K562 (cell line): Measurements from ENCODE around the gene NDUFB3. TPM values are rescaled to one million over a fixed set of nuclear protein-coding genes. Genes with fewer than 3 reads are reported as not detected.

Source experiments
- ATAC-seq: fragments of 200-7000 bp; cut with Tn5 transposase; 3 replicates; pipeline ENCODE4 v1.9.1; 2020; ENCODE audit warnings: moderate library complexity
- BruUV-seq: library from RNA; stranded (reverse); fragments of 400-500 nt; replicated peaks from 2 replicates; lab custom pipeline; 2021; lab: Mats Ljungman, UMichigan
- CTCF ChIA-PET: fragments of 300-600 bp; formaldehyde crosslinking; extraction: SDS; loops from one replicate; lab custom pipeline; 2021; ENCODE audit warnings: low intra/inter-chr PET ratio; lab: Yijun Ruan, JAX
- POLR2A ChIA-PET: fragments of 300-600, 350-650 bp; sonication (Branson Sonifier 250); formaldehyde crosslinking; extraction: SDS; loops from one replicate; lab custom pipeline; 2021; ENCODE audit warnings: antibody characterized with exemption, inconsistent platforms; lab: Yijun Ruan, JAX
- DNase-seq, 4 experiments: peaks; one replicate each; pipeline versions ENCODE4 v3.0.0 to v3.0.0-alpha.2; 2011 to 2018; ENCODE audit warnings: low spot score in 3 of 4, mixed read lengths in 3 of 4; ENCODE audit errors: extremely low read depth in 1 of 4
- FAIRE-seq: peaks from 2 replicates; lab custom pipeline; 2011; peaks lifted over from hg19 to GRCh38; lab: Jason Lieb, UNC
- H2AFZ ChIP-seq: 2 replicates; pipeline ENCODE4 v1.6.0; 2011; ENCODE audit warnings: low read depth, low read length, control low read depth, inconsistent platforms
- H3K27ac ChIP-seq: fragments of 200-600 bp; 3 replicates; pipeline ENCODE4 v1.8.0; 2011; ENCODE audit warnings: low read depth, mild to moderate bottlenecking, control low read depth, inconsistent platforms, low read length, moderate library complexity, mixed read lengths; ENCODE audit errors: extremely low read depth
- H3K27me3 ChIP-seq, 2 experiments: fragments of 300-600 bp in 1 of 2; 2 replicates in 1 of 2; 3 replicates in 1 of 2; pipeline versions ENCODE4 v1.6.0 to v1.8.0; 2011; ENCODE audit warnings: inconsistent platforms in 2 of 2, low read length in 2 of 2, mild to moderate bottlenecking in 1 of 2, mixed read lengths in 1 of 2, moderate library complexity in 1 of 2; ENCODE audit not compliant: control insufficient read depth in 2 of 2, insufficient read depth in 2 of 2
- H3K36me3 ChIP-seq: fragments of 300-600 bp; 3 replicates; pipeline ENCODE4 v1.8.0; 2011; ENCODE audit warnings: mild to moderate bottlenecking, low read length, inconsistent platforms; ENCODE audit not compliant: control insufficient read depth, insufficient read depth
- H3K4me1 ChIP-seq, 2 experiments: fragments of 200-600 bp in 1 of 2; replicated peaks in 1 of 2; 2 replicates in 1 of 2; 3 replicates in 1 of 2; pipeline versions ENCODE4 v1.5.1 to v1.8.0; 2011; ENCODE audit warnings: inconsistent platforms in 2 of 2, low read length in 2 of 2, mild to moderate bottlenecking in 1 of 2, mixed read lengths in 1 of 2, moderate library complexity in 1 of 2; ENCODE audit not compliant: control insufficient read depth in 2 of 2, insufficient read depth in 2 of 2
- H3K4me2 ChIP-seq: 2 replicates; pipeline ENCODE4 v1.6.1; 2011; ENCODE audit warnings: low read length, control low read depth, inconsistent platforms, mixed read lengths; ENCODE audit not compliant: insufficient read depth
- H3K4me3 ChIP-seq: fragments of 200-600 bp; sonication (generic), shearing (Covaris generic); 2 replicates; pipeline ENCODE4 v1.5.1; 2016; ENCODE audit warnings: control low read depth, inconsistent platforms
- H3K79me2 ChIP-seq: fragments of 200-600 bp; 3 replicates; pipeline ENCODE4 v1.8.0; 2011; ENCODE audit warnings: low read length, inconsistent platforms; ENCODE audit not compliant: control insufficient read depth, insufficient read depth
- H3K9ac ChIP-seq, 2 experiments: 2 replicates each; pipeline versions ENCODE4 v1.6.0 to v1.6.1; 2011; ENCODE audit warnings: low read depth in 2 of 2, low read length in 2 of 2, control low read depth in 1 of 2, inconsistent platforms in 1 of 2, mild to moderate bottlenecking in 1 of 2, mixed read lengths in 1 of 2; ENCODE audit not compliant: insufficient read depth in 1 of 2
- H3K9me1 ChIP-seq: one replicate; pipeline ENCODE4 v1.6.0; 2011; ENCODE audit warnings: inconsistent platforms, mild to moderate bottlenecking, low read length, moderate library complexity; ENCODE audit not compliant: control insufficient read depth, insufficient read depth
- H3K9me3 ChIP-seq: replicated peaks from 2 replicates; pipeline ENCODE4 v1.5.1; 2011; ENCODE audit warnings: low read depth, low read length, inconsistent platforms; ENCODE audit not compliant: control insufficient read depth, insufficient read depth
- H4K20me1 ChIP-seq: replicated peaks from 2 replicates; pipeline ENCODE4 v1.6.1; 2011; ENCODE audit warnings: low read length, inconsistent platforms, mixed read lengths; ENCODE audit not compliant: control insufficient read depth, insufficient read depth
- ATF1 ChIP-seq, 2 experiments: fragments of 450-650 bp in 1 of 2; IDR thresholded peaks; 2 replicates each; pipeline ENCODE4 v1.6.1; 2016; ENCODE audit warnings: missing compliant biosample characterization in 1 of 2, missing genetic modification characterization in 1 of 2
- CXXC5 ChIP-seq: fragments of 250-450 bp; sonication (Bioruptor Pico); IDR thresholded peaks from 2 replicates; pipeline ENCODE4 v1.8.0; 2022; ENCODE audit warnings: inconsistent platforms, mild to moderate bottlenecking, moderate library complexity
- KAT7 ChIP-seq: sonication (generic); formaldehyde crosslinking; IDR thresholded peaks from 2 replicates; pipeline ENCODE4 v1.8.0; 2022; ENCODE audit warnings: missing genetic modification reagents, mild to moderate bottlenecking, borderline replicate concordance
- NR2C1 ChIP-seq, 2 experiments: fragments of 450-650 bp; IDR thresholded peaks; 2 replicates each; pipeline ENCODE4 v1.6.1; 2017; ENCODE audit warnings: mild to moderate bottlenecking in 2 of 2, antibody characterized with exemption in 1 of 2, inconsistent platforms in 1 of 2, missing compliant biosample characterization in 1 of 2, missing genetic modification characterization in 1 of 2
- NR2F6 ChIP-seq: fragments of 450-650 bp; formaldehyde crosslinking; IDR thresholded peaks from 2 replicates; pipeline ENCODE4 v1.4.0; 2020; ENCODE audit warnings: mild to moderate bottlenecking
- POLR2G ChIP-seq: fragments of 200-400 bp; formaldehyde crosslinking; IDR thresholded peaks from 2 replicates; pipeline ENCODE4 v1.6.1; 2017; ENCODE audit warnings: low read depth, mild to moderate bottlenecking, antibody characterized with exemption, low read length, moderate library complexity
- POLR3G ChIP-seq: IDR thresholded peaks from 2 replicates; pipeline ENCODE4 v1.6.1; 2011; ENCODE audit not compliant: insufficient read length, insufficient replicate concordance; ENCODE audit errors: extremely low read depth
- ZEB2 ChIP-seq: fragments of 450-650 bp; IDR thresholded peaks from 2 replicates; pipeline ENCODE4 v1.6.1; 2016
- ZNF140 ChIP-seq: fragments of 250-450 bp; sonication (Bioruptor Pico); IDR thresholded peaks from 2 replicates; pipeline ENCODE4 v1.8.0; 2021; ENCODE audit warnings: moderate library complexity, mild to moderate bottlenecking, inconsistent platforms
- WGBS: fragments of 100-300 bp; shearing (Covaris generic); methylation state at CpG from one replicate; pipeline ENCODE4 v1.1.6; 2016; ENCODE audit warnings: low coverage, mixed read lengths; ENCODE audit not compliant: insufficient coverage; ENCODE audit errors: missing lambda C conversion rate; 5-methylcytosine and 5-hydroxymethylcytosine counted together
- in situ Hi-C: fragments of 300-500 bp; cut with MboI; formaldehyde crosslinking; loops from 4 replicates; pipeline ENCODE4 v1.15.0; 2018; ENCODE audit warnings: inconsistent platforms, mixed read lengths
- intact Hi-C: fragments of 100-400 bp; cut with micrococcal nuclease; formaldehyde crosslinking; loops from 2 replicates; pipeline ENCODE4 v1.14.2; 2022
- polyA plus RNA-seq, 8 experiments: library from polyadenylated mRNA; depleted of rRNA in 4 of 8; stranded (reverse) in 5 of 8; unstranded in 3 of 8; fragments of >200 nt; fragmentation: Nextera tagmentation in 2 of 8; fragmentation: Illumina TruSeq in 1 of 8; extraction: Ambion mirVana in 2 of 8; extraction: Trizol in 1 of 8; gene quantifications; 2 replicates each; pipeline versions ENCODE4 v1.2.1 to v1.2.3, GENCODE V29; 2011 to 2014; ENCODE audit warnings: inconsistent platforms in 1 of 8, missing spikeins in 1 of 8
- total RNA-seq, 7 experiments: library from RNA; depleted of rRNA in 6 of 7; stranded (reverse); fragments of >200 nt in 6 of 7; fragmentation: Illumina TruSeq in 2 of 7; extraction: Trizol in 2 of 7; gene quantifications; 2 replicates each; pipeline versions ENCODE4 v1.2.1 to v1.2.3, GENCODE V29; 2011 to 2021; ENCODE audit warnings: low replicate concordance in 1 of 7
- TF ChIP-seq, protein P1 (sequence below): sonication (generic); formaldehyde crosslinking; IDR thresholded peaks from 2 replicates; pipeline ENCODE4 v1.8.1; 2023; ENCODE audit warnings: mild to moderate bottlenecking, missing genetic modification reagents
- TF ChIP-seq, protein P2 (sequence below): fragments of 450-650 bp; conservative IDR thresholded peaks from 2 replicates; pipeline ENCODE4 v1.6.1; 2016; ENCODE audit warnings: missing genetic modification characterization, low read depth, mild to moderate bottlenecking, missing compliant biosample characterization, moderate library complexity

The NDUFB3 gene
- total and polyA plus RNA-seq, 9 of the 15 experiments (the other 6 are each of a cell fraction or from before 2014, with no cell fraction given) = 126 to 786 (median 156) TPM

DNA sequence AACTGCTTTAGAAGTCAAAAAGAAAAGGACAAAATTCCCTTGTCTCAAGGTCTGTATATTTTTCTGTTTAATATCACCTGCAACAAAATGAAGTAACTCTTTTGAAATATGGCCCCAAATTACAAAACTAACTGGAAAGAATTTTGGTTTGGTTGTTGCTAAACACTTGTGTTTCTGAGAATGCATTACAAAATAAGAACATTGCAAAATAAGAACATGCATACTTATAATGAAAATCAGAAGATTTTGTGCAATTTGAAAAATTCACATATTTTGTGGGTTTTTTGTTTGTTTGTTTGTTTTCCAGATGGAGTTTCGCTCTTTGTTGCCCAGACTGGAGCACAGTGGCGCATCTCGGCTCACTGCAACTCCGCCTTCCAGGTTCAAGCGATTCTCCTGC lies 21.8 kb downstream of the NDUFB3 start:
- no peaks in the 10 kb centered on the region for H3K27me3 ChIP-seq
- H3K79me2 ChIP-seq = no peaks in the 10 kb centered on the region
- FAIRE-seq (no peak), DNase-seq (no peak), ATAC-seq (no peak)
- intact Hi-C loops (loop anchor here (2.0 kb wide), 1 partner anchor 15 kb away; no protein-coding TSS in a partner anchor), in situ Hi-C loops (no loop called here)
- H2AFZ ChIP-seq = no peak overlapping the region
- H3K9me3 ChIP-seq = no peaks in the 10 kb centered on the region
- no peaks in the 10 kb centered on the region for H4K20me1 ChIP-seq
- WGBS = 96% methylated on average over 4 of the region's 5 CpGs
- H3K4me1 ChIP-seq = no peaks in the 10 kb centered on the region
- no peaks in the 10 kb centered on the region for H3K36me3 ChIP-seq
- no peak overlapping the region for H3K9ac ChIP-seq
- CTCF ChIA-PET = no interaction called here
- no peak overlapping the region for H3K4me3 ChIP-seq
- BruUV-seq = no TSS peak
- POLR2A ChIA-PET = no interaction called here
- TF ChIP-seq ZEB2 (no peak), NR2F6 (CRISPR knock-in tag) (no peak), POLR3G (no peak), CXXC5 (CRISPR knock-in tag) (no peak), NR2C1 (IDR thresholded peaks at IDR 0.05) (no peak), NR2C1 (tag; IDR thresholded peaks at IDR 0.05) (no peak), KAT7 (CRISPR knock-in tag) (no peak), ZNF140 (CRISPR knock-in tag) (no peak), POLR2G (no peak), ATF1 (CRISPR knock-in tag; IDR thresholded peaks at IDR 0.05) (no peak), ATF1 (tag; IDR thresholded peaks at IDR 0.05) (no peak)
- TF ChIP-seq, protein P1, sequence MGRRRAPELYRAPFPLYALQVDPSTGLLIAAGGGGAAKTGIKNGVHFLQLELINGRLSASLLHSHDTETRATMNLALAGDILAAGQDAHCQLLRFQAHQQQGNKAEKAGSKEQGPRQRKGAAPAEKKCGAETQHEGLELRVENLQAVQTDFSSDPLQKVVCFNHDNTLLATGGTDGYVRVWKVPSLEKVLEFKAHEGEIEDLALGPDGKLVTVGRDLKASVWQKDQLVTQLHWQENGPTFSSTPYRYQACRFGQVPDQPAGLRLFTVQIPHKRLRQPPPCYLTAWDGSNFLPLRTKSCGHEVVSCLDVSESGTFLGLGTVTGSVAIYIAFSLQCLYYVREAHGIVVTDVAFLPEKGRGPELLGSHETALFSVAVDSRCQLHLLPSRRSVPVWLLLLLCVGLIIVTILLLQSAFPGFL (CRISPR knock-in tag) = no peak
- TF ChIP-seq, protein P2, sequence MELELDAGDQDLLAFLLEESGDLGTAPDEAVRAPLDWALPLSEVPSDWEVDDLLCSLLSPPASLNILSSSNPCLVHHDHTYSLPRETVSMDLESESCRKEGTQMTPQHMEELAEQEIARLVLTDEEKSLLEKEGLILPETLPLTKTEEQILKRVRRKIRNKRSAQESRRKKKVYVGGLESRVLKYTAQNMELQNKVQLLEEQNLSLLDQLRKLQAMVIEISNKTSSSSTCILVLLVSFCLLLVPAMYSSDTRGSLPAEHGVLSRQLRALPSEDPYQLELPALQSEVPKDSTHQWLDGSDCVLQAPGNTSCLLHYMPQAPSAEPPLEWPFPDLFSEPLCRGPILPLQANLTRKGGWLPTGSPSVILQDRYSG (tag) = no peak
- no peak overlapping the region for H3K4me2 ChIP-seq
- no peak overlapping the region for H3K27ac ChIP-seq
- no peaks in the 10 kb centered on the region for H3K9me1 ChIP-seq
